ENCODE results near the gene GRPEL2. TPM values are rescaled to one million over a fixed set of nuclear protein-coding genes. Genes with fewer than 3 reads are reported as not detected.

GRPEL2 gene
- total RNA-seq, 2 experiments from 2014 or later: 27.2 to 27.3 TPM

GRCh38 chr5:149310488-149310887 is 34.8 kb upstream of the GRPEL2 start:
- Mint-ChIP-seq H3K4me1 (peaks cover 3% of the 10 kb centered on the region), H3K36me3 (no peaks in the 10 kb centered on the region), H3K4me3 (no peak overlapping the region), H3K9me3 (ENCODE audit: low read depth) (no peaks in the 10 kb centered on the region), H3K27ac (no peak overlapping the region), H3K27me3 (no peaks in the 10 kb centered on the region)
- ATAC-seq (no peak), DNase-seq (no peak)
- CTCF ChIA-PET: interaction anchor here (1.1 to 1.2 kb wide), 2 partner anchors 56 to 61 kb away, joined by 3 read pairs; no protein-coding TSS in a partner anchor

GRCh38 chr5:149310947-149311658 is 34.2 kb upstream of the GRPEL2 start:
- Mint-ChIP-seq H3K27ac (no peak overlapping the region), H3K9me3 (ENCODE audit: low read depth) (no peaks in the 10 kb centered on the region), H3K36me3 (no peaks in the 10 kb centered on the region), H3K4me3 (no peak overlapping the region), H3K27me3 (no peaks in the 10 kb centered on the region), H3K4me1 (peaks cover 3% of the 10 kb centered on the region)
- no peak for DNase-seq
- CTCF ChIA-PET: interaction anchor here (1.1 kb wide), 1 partner anchor 61 kb away, joined by 3 read pairs; no protein-coding TSS in a partner anchor
- no peak for ATAC-seq

GRCh38 chr5:149313151-149313841 is 32.0 kb upstream of the GRPEL2 start:
- peaks cover 3% of the 10 kb centered on the region for H3K4me1 Mint-ChIP-seq
- no peaks in the 10 kb centered on the region for H3K9me3 Mint-ChIP-seq (ENCODE audit: low read depth)
- H3K36me3 Mint-ChIP-seq: no peaks in the 10 kb centered on the region
- no peak for ATAC-seq
- no peak for DNase-seq
- H3K4me3 Mint-ChIP-seq: no peak overlapping the region
- no peaks in the 10 kb centered on the region for H3K27me3 Mint-ChIP-seq
- CTCF ChIA-PET: interaction anchor here (0.8 to 16.9 kb wide), 2 partner anchors 32 to 57 kb away, joined by 3 to 245 read pairs; partner anchors contain the start of gene GRPEL2
- H3K27ac Mint-ChIP-seq: no peak overlapping the region

- H3K9me3 Mint-ChIP-seq (ENCODE audit: low read depth): no peaks in the 10 kb centered on the region
- ATAC-seq (no peak), DNase-seq (no peak)
- no peak overlapping the region for H3K4me3 Mint-ChIP-seq
- peaks cover 3% of the 10 kb centered on the region for H3K4me1 Mint-ChIP-seq
- no peaks in the 10 kb centered on the region for H3K27me3 Mint-ChIP-seq
- H3K36me3 Mint-ChIP-seq: no peaks in the 10 kb centered on the region
- H3K27ac Mint-ChIP-seq: no peak overlapping the region
- CTCF ChIA-PET: interaction anchor here (0.7 to 16.9 kb wide), 16 partner anchors 8 to 250 kb away, joined by 3 to 245 read pairs (median 3); partner anchors contain the start of gene IL17B
These were observed 30.7 kb upstream of the GRPEL2 start for GRCh38 chr5:149314571-149315111.

GRCh38 chr5:149315753-149316152 is 29.5 kb upstream of the GRPEL2 start:
- H3K9me3 Mint-ChIP-seq (ENCODE audit: low read depth): no peaks in the 10 kb centered on the region
- H3K27ac Mint-ChIP-seq: no peak overlapping the region
- H3K27me3 Mint-ChIP-seq: no peaks in the 10 kb centered on the region
- CTCF ChIA-PET: interaction anchor here (1.0 to 16.9 kb wide), 5 partner anchors 9 to 117 kb away, joined by 3 to 245 read pairs (median 4); no protein-coding TSS in a partner anchor
- H3K4me3 Mint-ChIP-seq: no peak overlapping the region
- no peaks in the 10 kb centered on the region for H3K36me3 Mint-ChIP-seq
- DNase-seq: no peak
- peaks cover 3% of the 10 kb centered on the region for H3K4me1 Mint-ChIP-seq
- no peak for ATAC-seq

GRCh38 chr5:149317281-149318048 is 27.8 kb upstream of the GRPEL2 start:
- no peaks in the 10 kb centered on the region for H3K9me3 Mint-ChIP-seq (ENCODE audit: low read depth)
- no peak overlapping the region for H3K4me3 Mint-ChIP-seq
- ATAC-seq (peak; percentile 64), DNase-seq (no peak)
- CTCF ChIA-PET: interaction anchor here (0.7 to 16.9 kb wide), 18 partner anchors 9 to 125 kb away, joined by 3 to 245 read pairs (median 4); partner anchors contain the start of genes GRPEL2 and PCYOX1L
- H3K4me1 Mint-ChIP-seq: peaks cover 3% of the 10 kb centered on the region
- no peaks in the 10 kb centered on the region for H3K27me3 Mint-ChIP-seq
- no peaks in the 10 kb centered on the region for H3K36me3 Mint-ChIP-seq
- no peak overlapping the region for H3K27ac Mint-ChIP-seq

- CTCF ChIA-PET: interaction anchor here (1.5 to 16.9 kb wide), 5 partner anchors 11 to 232 kb away, joined by 3 to 245 read pairs (median 7); partner anchors contain the start of gene CSNK1A1
- no peaks in the 10 kb centered on the region for H3K36me3 Mint-ChIP-seq
- no peaks in the 10 kb centered on the region for H3K27me3 Mint-ChIP-seq
- no peak overlapping the region for H3K27ac Mint-ChIP-seq
- no peak overlapping the region for H3K4me3 Mint-ChIP-seq
- peaks cover 3% of the 10 kb centered on the region for H3K4me1 Mint-ChIP-seq
- H3K9me3 Mint-ChIP-seq (ENCODE audit: low read depth): no peaks in the 10 kb centered on the region
- no peak for ATAC-seq
- no peak for DNase-seq
These were observed 26.1 kb upstream of the GRPEL2 start for GRCh38 chr5:149319174-149319573.

- Mint-ChIP-seq H3K36me3 (no peaks in the 10 kb centered on the region), H3K9me3 (ENCODE audit: low read depth) (no peaks in the 10 kb centered on the region), H3K4me3 (no peak overlapping the region), H3K4me1 (peaks cover 3% of the 10 kb centered on the region), H3K27me3 (no peaks in the 10 kb centered on the region), H3K27ac (no peak overlapping the region)
- DNase-seq: no peak
- CTCF ChIA-PET: interaction anchor here (0.9 to 16.9 kb wide), 7 partner anchors 12 to 244 kb away, joined by 3 to 245 read pairs (median 4); partner anchors contain the start of gene PCYOX1L
- peak; percentile 67 for ATAC-seq
These were observed 24.4 kb upstream of the GRPEL2 start for GRCh38 chr5:149320791-149321330.

- H3K4me3 Mint-ChIP-seq: no peak overlapping the region
- H3K27me3 Mint-ChIP-seq: no peaks in the 10 kb centered on the region
- H3K4me1 Mint-ChIP-seq: peaks cover 3% of the 10 kb centered on the region
- ATAC-seq (no peak), DNase-seq (no peak)
- H3K27ac Mint-ChIP-seq: no peak overlapping the region
- CTCF ChIA-PET: interaction anchor here (0.8 to 16.9 kb wide), 3 partner anchors 8 to 47 kb away, joined by 3 to 245 read pairs (median 3); partner anchors contain the start of gene PCYOX1L
- no peaks in the 10 kb centered on the region for H3K9me3 Mint-ChIP-seq (ENCODE audit: low read depth)
- no peaks in the 10 kb centered on the region for H3K36me3 Mint-ChIP-seq
These were observed 22.8 kb upstream of the GRPEL2 start for GRCh38 chr5:149322518-149322917.

GRCh38 chr5:149323210-149323609 is 22.1 kb upstream of the GRPEL2 start:
- H3K4me1 Mint-ChIP-seq: peaks cover 3% of the 10 kb centered on the region
- no peaks in the 10 kb centered on the region for H3K27me3 Mint-ChIP-seq
- ATAC-seq (no peak), DNase-seq (no peak)
- CTCF ChIA-PET: interaction anchor here (0.8 to 16.9 kb wide), 3 partner anchors 9 to 47 kb away, joined by 3 to 245 read pairs (median 3); partner anchors contain the start of gene PCYOX1L
- no peak overlapping the region for H3K27ac Mint-ChIP-seq
- H3K36me3 Mint-ChIP-seq: no peaks in the 10 kb centered on the region
- H3K9me3 Mint-ChIP-seq (ENCODE audit: low read depth): no peaks in the 10 kb centered on the region
- no peak overlapping the region for H3K4me3 Mint-ChIP-seq

GRCh38 chr5:149323621-149324205 is 21.6 kb upstream of the GRPEL2 start:
- no peak for ATAC-seq
- no peak overlapping the region for H3K4me3 Mint-ChIP-seq
- H3K4me1 Mint-ChIP-seq: peaks cover 3% of the 10 kb centered on the region
- H3K36me3 Mint-ChIP-seq: no peaks in the 10 kb centered on the region
- DNase-seq: no peak
- H3K27ac Mint-ChIP-seq: no peak overlapping the region
- CTCF ChIA-PET: interaction anchor here (0.8 to 16.9 kb wide), 4 partner anchors 8 to 46 kb away, joined by 3 to 245 read pairs (median 8); partner anchors contain the start of gene PCYOX1L
- H3K27me3 Mint-ChIP-seq: no peaks in the 10 kb centered on the region
- H3K9me3 Mint-ChIP-seq (ENCODE audit: low read depth): no peaks in the 10 kb centered on the region

GRCh38 chr5:149324641-149325040 is 20.7 kb upstream of the GRPEL2 start:
- ATAC-seq: no peak
- Mint-ChIP-seq H3K9me3 (ENCODE audit: low read depth) (no peaks in the 10 kb centered on the region), H3K27ac (no peak overlapping the region), H3K27me3 (no peaks in the 10 kb centered on the region), H3K36me3 (no peaks in the 10 kb centered on the region), H3K4me1 (peaks cover 3% of the 10 kb centered on the region), H3K4me3 (no peak overlapping the region)
- DNase-seq: no peak
- CTCF ChIA-PET: interaction anchor here (1.8 to 16.9 kb wide), 3 partner anchors 9 to 45 kb away, joined by 4 to 245 read pairs (median 12); no protein-coding TSS in a partner anchor

Measured in activated CD8-positive, alpha-beta memory T cell treated with anti-CD3 and anti-CD28 coated beads, Interleukin-2, amount 10 ng/mL, durations not matched to agents 7 days and 5 days (primary cell).